ENCODE measurements around the gene GPR34.

GRCh38 chrX:41722214-41722613, 33.4 kb downstream of the GPR34 start:
- TF ChIP-seq POLR2A (IDR thresholded peaks at IDR 0.05), result no peak
- no peak for TF ChIP-seq CTCF (IDR thresholded peaks at IDR 0.05)

Data from heart left ventricle (tissue), 13 donors.